Endothelial cell (in vitro differentiated cells): ENCODE measurements around the gene PYM1. TPM values are rescaled to one million over a fixed set of nuclear protein-coding genes. Genes with fewer than 3 reads are reported as not detected.

Source experiments
- DNase-seq: peaks from one replicate; pipeline ENCODE4 v3.0.0; 2021; ENCODE audit warnings: low spot score
- H3K27ac Mint-ChIP-seq: one replicate; pipeline ENCODE4 v1.8.0; 2021; ENCODE audit warnings: mixed read lengths, inconsistent platforms; ENCODE audit not compliant: unreplicated experiment
- H3K27me3 Mint-ChIP-seq: one replicate; pipeline ENCODE4 v1.8.0; 2021; ENCODE audit warnings: mild to moderate bottlenecking, moderate library complexity, mixed read lengths, inconsistent platforms; ENCODE audit not compliant: unreplicated experiment
- H3K36me3 Mint-ChIP-seq: one replicate; pipeline ENCODE4 v1.8.0; 2021; ENCODE audit warnings: mild to moderate bottlenecking, low read depth, mixed read lengths, inconsistent platforms; ENCODE audit not compliant: unreplicated experiment
- H3K4me1 Mint-ChIP-seq: one replicate; pipeline ENCODE4 v1.8.0; 2021; ENCODE audit warnings: mild to moderate bottlenecking, mixed read lengths, inconsistent platforms; ENCODE audit not compliant: unreplicated experiment
- H3K4me3 Mint-ChIP-seq: one replicate; pipeline ENCODE4 v1.8.0; 2021; ENCODE audit warnings: mild to moderate bottlenecking, mixed read lengths, inconsistent platforms; ENCODE audit not compliant: unreplicated experiment
- H3K9me3 Mint-ChIP-seq: one replicate; pipeline ENCODE4 v1.8.0; 2021; ENCODE audit warnings: mixed read lengths, inconsistent platforms; ENCODE audit not compliant: unreplicated experiment
- total RNA-seq: library from RNA; stranded (reverse); fragmentation: NEBNext Ultra II Directional; extraction: Animal tissue kit (Norgen Biotek cat#: 25700); gene quantifications from one replicate; pipeline ENCODE4 v1.2.1, GENCODE V29; 2021; ENCODE audit not compliant: unreplicated experiment
- TF ChIP-seq, protein P1 (sequence below): fragments of 200-600 bp; sonication (generic); IDR thresholded peaks from one replicate; pipeline ENCODE4 v1.5.0; 2021; ENCODE audit warnings: antibody characterized with exemption; ENCODE audit not compliant: unreplicated experiment

PYM1 gene
- total RNA-seq, 1 donor from 2014 or later: 58.6 TPM

DNA sequence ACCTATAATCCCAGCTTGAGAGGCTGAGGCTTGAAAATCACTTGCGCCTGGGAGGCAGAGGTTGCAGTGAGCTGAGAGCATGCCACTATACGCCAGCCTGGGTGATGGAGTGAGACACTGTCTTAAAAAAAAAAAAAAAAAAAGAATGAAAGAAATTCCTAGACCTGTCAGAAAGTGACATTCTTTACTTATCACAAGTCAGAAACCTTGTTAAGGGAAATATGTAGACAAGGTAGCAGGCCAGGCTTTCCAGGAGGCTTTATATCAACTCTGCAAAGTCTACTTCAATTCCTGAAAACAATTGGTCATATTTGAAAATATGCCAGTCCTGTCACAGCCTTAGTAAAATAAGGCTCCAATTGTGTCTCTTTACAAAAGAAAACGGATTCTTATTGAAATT is 65.8 kb downstream of the PYM1 start:
- Mint-ChIP-seq H3K27ac (no peak overlapping the region), H3K4me3 (no peak overlapping the region), H3K36me3 (no peaks in the 10 kb centered on the region), H3K4me1 (no peaks in the 10 kb centered on the region), H3K27me3 (no peaks in the 10 kb centered on the region), H3K9me3 (no peaks in the 10 kb centered on the region)
- no peak for DNase-seq
- TF ChIP-seq, protein P1, sequence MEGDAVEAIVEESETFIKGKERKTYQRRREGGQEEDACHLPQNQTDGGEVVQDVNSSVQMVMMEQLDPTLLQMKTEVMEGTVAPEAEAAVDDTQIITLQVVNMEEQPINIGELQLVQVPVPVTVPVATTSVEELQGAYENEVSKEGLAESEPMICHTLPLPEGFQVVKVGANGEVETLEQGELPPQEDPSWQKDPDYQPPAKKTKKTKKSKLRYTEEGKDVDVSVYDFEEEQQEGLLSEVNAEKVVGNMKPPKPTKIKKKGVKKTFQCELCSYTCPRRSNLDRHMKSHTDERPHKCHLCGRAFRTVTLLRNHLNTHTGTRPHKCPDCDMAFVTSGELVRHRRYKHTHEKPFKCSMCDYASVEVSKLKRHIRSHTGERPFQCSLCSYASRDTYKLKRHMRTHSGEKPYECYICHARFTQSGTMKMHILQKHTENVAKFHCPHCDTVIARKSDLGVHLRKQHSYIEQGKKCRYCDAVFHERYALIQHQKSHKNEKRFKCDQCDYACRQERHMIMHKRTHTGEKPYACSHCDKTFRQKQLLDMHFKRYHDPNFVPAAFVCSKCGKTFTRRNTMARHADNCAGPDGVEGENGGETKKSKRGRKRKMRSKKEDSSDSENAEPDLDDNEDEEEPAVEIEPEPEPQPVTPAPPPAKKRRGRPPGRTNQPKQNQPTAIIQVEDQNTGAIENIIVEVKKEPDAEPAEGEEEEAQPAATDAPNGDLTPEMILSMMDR: no peak

DNA sequence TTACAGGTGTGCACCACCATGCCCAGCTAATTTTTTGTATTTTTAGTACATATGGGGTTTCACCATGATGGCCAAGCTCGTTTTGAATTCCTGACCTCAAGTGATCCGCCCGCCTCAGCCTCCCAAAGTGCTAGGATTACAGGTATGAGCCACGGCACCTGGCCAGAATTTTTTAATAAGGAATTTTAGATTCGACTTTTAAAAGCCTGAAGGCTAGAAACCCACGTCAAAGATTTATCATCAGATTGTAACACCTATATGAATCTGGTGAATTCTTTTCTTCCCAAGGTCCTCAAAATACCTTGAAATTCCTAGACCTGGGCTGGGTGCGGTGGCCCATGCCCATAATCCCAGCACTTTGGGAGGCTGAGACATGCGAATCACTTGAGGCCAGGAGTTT is 66.3 kb downstream of the PYM1 start:
- H3K4me1 Mint-ChIP-seq: no peaks in the 10 kb centered on the region
- H3K36me3 Mint-ChIP-seq: no peaks in the 10 kb centered on the region
- no peak overlapping the region for H3K27ac Mint-ChIP-seq
- no peak for DNase-seq
- TF ChIP-seq, protein P1: no peak
- H3K4me3 Mint-ChIP-seq: no peak overlapping the region
- no peaks in the 10 kb centered on the region for H3K27me3 Mint-ChIP-seq
- no peaks in the 10 kb centered on the region for H3K9me3 Mint-ChIP-seq

DNA sequence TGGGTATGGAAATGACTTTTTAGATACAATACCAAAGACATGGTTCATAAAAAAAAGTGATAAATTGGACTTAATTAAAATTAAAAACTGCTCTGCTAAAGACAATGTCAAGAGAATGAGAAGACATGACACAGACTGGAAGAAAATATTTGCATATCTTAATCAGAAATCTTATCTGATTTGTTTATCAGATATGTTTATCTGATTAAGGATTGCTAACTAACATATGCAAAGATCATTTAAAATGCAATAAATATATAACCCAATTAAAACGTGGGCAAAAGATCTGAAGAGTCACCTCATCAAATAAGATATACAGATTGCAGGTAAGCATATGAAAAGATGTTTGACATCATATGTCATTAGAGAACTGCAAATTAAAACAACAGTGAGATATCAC is 75.0 kb downstream of the PYM1 start:
- Mint-ChIP-seq H3K4me1 (peaks cover 17% of the 10 kb centered on the region), H3K4me3 (no peak overlapping the region), H3K27ac (no peak overlapping the region), H3K9me3 (no peaks in the 10 kb centered on the region), H3K27me3 (no peaks in the 10 kb centered on the region), H3K36me3 (no peaks in the 10 kb centered on the region)
- DNase-seq: no peak
- TF ChIP-seq, protein P1: no peak

Other genes starting within 250 kb of the PYM1 start
- 4.0 TPM for gene ITGA7, start 220.0 kb downstream of the PYM1 start, total RNA-seq
- gene BLOC1S1, start 211.8 kb downstream of the PYM1 start, total RNA-seq: 66.5 TPM
- 4.4 TPM for gene RDH5, start 207.5 kb downstream of the PYM1 start, total RNA-seq
- 1,134 TPM for gene CD63, start 198.9 kb downstream of the PYM1 start, total RNA-seq
- 9.3 TPM for gene GDF11, start 184.8 kb downstream of the PYM1 start, total RNA-seq
- gene SARNP, start 110.2 kb downstream of the PYM1 start, total RNA-seq: 76.6 TPM
- 33.9 TPM for gene ORMDL2, start 109.9 kb downstream of the PYM1 start, total RNA-seq
- 32.5 TPM for gene DNAJC14, start 98.3 kb downstream of the PYM1 start, total RNA-seq
- 0.15 TPM for gene MMP19, start 85.0 kb downstream of the PYM1 start, total RNA-seq
- 70.1 TPM for gene DGKA, start 3.3 kb upstream of the PYM1 start, total RNA-seq
- 136 TPM for gene PMEL, start 38.1 kb upstream of the PYM1 start, total RNA-seq
- 43.0 TPM for gene CDK2, start 38.9 kb upstream of the PYM1 start, total RNA-seq
- 130 TPM for gene RAB5B, start 46.2 kb upstream of the PYM1 start, total RNA-seq
- gene SUOX, start 69.4 kb upstream of the PYM1 start, total RNA-seq: 31.6 TPM
- gene IKZF4, start 93.1 kb upstream of the PYM1 start, total RNA-seq: 3.0 TPM
- gene RPS26, start 114.0 kb upstream of the PYM1 start, total RNA-seq: 45.8 TPM
- gene ERBB3, start 152.3 kb upstream of the PYM1 start, total RNA-seq: 4.2 TPM
- 84.3 TPM for gene PA2G4, start 176.7 kb upstream of the PYM1 start, total RNA-seq
- gene RPL41, start 188.7 kb upstream of the PYM1 start, total RNA-seq: 3,242 TPM
- gene ZC3H10, start 190.4 kb upstream of the PYM1 start, total RNA-seq: 10.4 TPM
- gene ESYT1, start 200.4 kb upstream of the PYM1 start, total RNA-seq: 302 TPM
- gene MYL6B, start 224.7 kb upstream of the PYM1 start, total RNA-seq: 170 TPM
- gene MYL6, start 230.5 kb upstream of the PYM1 start, total RNA-seq: 2,481 TPM